ENCODE measurements around the gene CNTLN. TPM values are rescaled to one million over a fixed set of nuclear protein-coding genes. Genes with fewer than 3 reads are reported as not detected.
"Not testable (repeated sequence)": the region's sequence is repeated elsewhere in the genome, so short reads cannot be mapped to it uniquely, and the experiment has no call there.

The CNTLN gene
- total and polyA plus RNA-seq, 8 donors: 0.58 to 28.5 (median 3.3) TPM

GRCh38 chr9:17425384-17425783 is 290.5 kb downstream of the CNTLN start:
- TF ChIP-seq POLR2AphosphoS5 (IDR thresholded peaks at IDR 0.05): no peak
- TF ChIP-seq POLR2A (IDR thresholded peaks at IDR 0.05): no peak
- no peak for TF ChIP-seq EP300 (IDR thresholded peaks at IDR 0.05)
- TF ChIP-seq, protein P1, sequence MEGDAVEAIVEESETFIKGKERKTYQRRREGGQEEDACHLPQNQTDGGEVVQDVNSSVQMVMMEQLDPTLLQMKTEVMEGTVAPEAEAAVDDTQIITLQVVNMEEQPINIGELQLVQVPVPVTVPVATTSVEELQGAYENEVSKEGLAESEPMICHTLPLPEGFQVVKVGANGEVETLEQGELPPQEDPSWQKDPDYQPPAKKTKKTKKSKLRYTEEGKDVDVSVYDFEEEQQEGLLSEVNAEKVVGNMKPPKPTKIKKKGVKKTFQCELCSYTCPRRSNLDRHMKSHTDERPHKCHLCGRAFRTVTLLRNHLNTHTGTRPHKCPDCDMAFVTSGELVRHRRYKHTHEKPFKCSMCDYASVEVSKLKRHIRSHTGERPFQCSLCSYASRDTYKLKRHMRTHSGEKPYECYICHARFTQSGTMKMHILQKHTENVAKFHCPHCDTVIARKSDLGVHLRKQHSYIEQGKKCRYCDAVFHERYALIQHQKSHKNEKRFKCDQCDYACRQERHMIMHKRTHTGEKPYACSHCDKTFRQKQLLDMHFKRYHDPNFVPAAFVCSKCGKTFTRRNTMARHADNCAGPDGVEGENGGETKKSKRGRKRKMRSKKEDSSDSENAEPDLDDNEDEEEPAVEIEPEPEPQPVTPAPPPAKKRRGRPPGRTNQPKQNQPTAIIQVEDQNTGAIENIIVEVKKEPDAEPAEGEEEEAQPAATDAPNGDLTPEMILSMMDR (IDR thresholded peaks at IDR 0.05): no peak
- H3K27ac ChIP-seq: no peak overlapping the region
- H3K9me3 ChIP-seq: no peaks in the 10 kb centered on the region
- no peaks in the 10 kb centered on the region for H3K36me3 ChIP-seq
- 78 to 96% (median 92%) methylated on average over 2 of the region's 2 CpGs for WGBS, 5 donors
- DNase-seq: no peak
- intact Hi-C loops (cut with DNase I; ENCODE audit: low total_unique reads): no loop called here
- no peaks in the 10 kb centered on the region for H3K27me3 ChIP-seq
- H3K4me3 ChIP-seq: no peak overlapping the region
- no peaks in the 10 kb centered on the region for H3K4me1 ChIP-seq

DNA sequence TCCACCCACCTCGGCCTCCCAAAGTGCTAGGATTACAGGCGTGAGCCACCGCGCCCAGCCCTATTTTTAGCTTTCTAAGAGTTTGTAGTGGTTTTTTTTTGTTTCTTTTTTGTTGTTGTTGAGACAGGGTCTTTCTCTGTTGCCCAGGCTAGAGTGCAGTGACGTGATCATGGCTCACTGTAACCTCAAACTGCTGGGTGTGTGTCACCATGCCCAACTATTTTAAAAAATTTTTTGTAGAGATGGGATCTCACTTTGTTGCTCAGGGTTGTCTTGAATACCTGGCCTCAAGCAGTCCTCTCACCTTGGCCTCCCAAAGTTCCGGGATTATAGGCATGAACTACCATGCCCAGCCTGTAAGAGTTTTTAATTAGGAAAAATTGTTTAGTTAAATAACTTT is 298.7 kb downstream of the CNTLN start:
- Histone ChIP-seq H3K27ac (no peak overlapping the region), H3K9me3 (peaks cover 0 to 12% (median 3%) of the 10 kb centered on the region in 4 donors), H3K4me1 (no peaks in the 10 kb centered on the region), H3K36me3 (peaks cover 0 to 7% (median 0%) of the 10 kb centered on the region in 4 donors), H3K4me3 (no peak overlapping the region), H3K27me3 (no peaks in the 10 kb centered on the region)
- intact Hi-C loops (cut with DNase I; ENCODE audit: low total_unique reads): no loop called here
- no peak for DNase-seq
- 94 to 96% (median 95%) methylated on average over 6 of the region's 6 CpGs for WGBS, 5 donors
- TF ChIP-seq POLR2A (IDR thresholded peaks at IDR 0.05) (no peak), POLR2AphosphoS5 (IDR thresholded peaks at IDR 0.05) (no peak), EP300 (IDR thresholded peaks at IDR 0.05) (no peak)
- TF ChIP-seq, protein P1 (IDR thresholded peaks at IDR 0.05): no peak

DNA sequence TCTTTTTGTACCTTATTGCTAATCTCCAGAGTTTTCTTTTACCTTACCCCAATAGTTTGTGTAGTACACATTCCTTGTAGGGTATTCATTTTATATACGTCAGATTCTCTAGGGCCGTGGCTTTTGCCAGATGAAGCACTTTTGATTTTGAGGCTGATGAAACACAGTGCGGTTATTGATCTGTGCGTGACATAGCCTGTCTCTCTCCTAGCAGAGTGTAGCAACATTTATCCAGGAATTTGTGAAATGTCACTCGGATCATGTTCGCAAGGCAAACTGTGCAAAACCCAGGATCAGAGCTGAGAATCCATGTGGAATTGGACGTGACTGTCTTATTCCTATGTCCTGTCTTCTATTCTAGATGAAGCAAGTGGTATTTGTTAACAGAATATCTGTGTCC is 302.0 kb downstream of the CNTLN start:
- Histone ChIP-seq H3K4me3 (no peak overlapping the region), H3K27ac (no peak overlapping the region), H3K27me3 (no peaks in the 10 kb centered on the region), H3K36me3 (peaks cover 0 to 7% (median 0%) of the 10 kb centered on the region in 4 donors), H3K4me1 (no peaks in the 10 kb centered on the region), H3K9me3 (peaks cover 0 to 30% (median 10%) of the 10 kb centered on the region in 4 donors)
- intact Hi-C loops (cut with DNase I; ENCODE audit: low total_unique reads): no loop called here
- no peak for DNase-seq
- 89 to 98% (median 94%) methylated on average over 7 of the region's 7 CpGs for WGBS, 5 donors
- no peak for TF ChIP-seq EP300 (IDR thresholded peaks at IDR 0.05)
- no peak for TF ChIP-seq POLR2AphosphoS5 (IDR thresholded peaks at IDR 0.05)
- TF ChIP-seq, protein P1 (IDR thresholded peaks at IDR 0.05): no peak
- TF ChIP-seq POLR2A (IDR thresholded peaks at IDR 0.05): no peak

DNA sequence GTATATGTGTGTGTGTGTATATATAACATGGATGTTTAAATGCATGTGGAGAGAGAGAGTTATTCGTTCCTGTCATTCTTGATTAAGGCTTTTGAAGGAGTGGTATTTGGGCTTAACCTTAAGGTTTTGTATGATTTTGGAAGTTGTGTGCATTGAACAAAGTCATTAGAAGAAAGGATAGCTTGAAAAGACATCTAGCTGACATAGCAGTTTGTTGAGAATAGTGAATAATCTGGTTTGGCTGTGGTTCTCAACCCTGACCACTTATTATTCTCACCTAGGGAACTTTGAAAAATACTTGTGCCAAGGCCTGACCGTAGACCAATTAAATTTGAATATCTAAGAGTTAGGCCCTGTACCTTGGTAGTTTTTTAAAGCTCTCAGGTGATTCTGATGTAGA is 303.0 kb downstream of the CNTLN start:
- TF ChIP-seq, protein P1 (IDR thresholded peaks at IDR 0.05): no peak
- TF ChIP-seq POLR2A (IDR thresholded peaks at IDR 0.05) (no peak), EP300 (IDR thresholded peaks at IDR 0.05) (no peak), POLR2AphosphoS5 (IDR thresholded peaks at IDR 0.05) (no peak)
- no peak overlapping the region for H3K4me3 ChIP-seq
- no peak for DNase-seq
- no peak overlapping the region for H3K27ac ChIP-seq
- 94 to 96% (median 95%) methylated on average over 2 of the region's 2 CpGs for WGBS, 5 donors
- intact Hi-C loops (cut with DNase I; ENCODE audit: low total_unique reads): no loop called here
- H3K27me3 ChIP-seq: no peaks in the 10 kb centered on the region
- H3K9me3 ChIP-seq: peaks cover 0 to 30% (median 10%) of the 10 kb centered on the region in 4 donors
- H3K36me3 ChIP-seq: peaks cover 0 to 7% (median 0%) of the 10 kb centered on the region in 4 donors
- no peaks in the 10 kb centered on the region for H3K4me1 ChIP-seq

- H3K27me3 ChIP-seq; intact Hi-C loops (cut with DNase I; ENCODE audit: low total_unique reads); DNase-seq; H3K4me1 ChIP-seq; H3K4me3 ChIP-seq; H3K36me3 ChIP-seq; H3K27ac ChIP-seq: not testable (repeated sequence)
- WGBS, 5 donors: 25 to 69% (median 41%) methylated on average over 3 of the region's 3 CpGs
- peaks cover 0 to 16% (median 5%) of the 10 kb centered on the region in 4 donors for H3K9me3 ChIP-seq
Measured at GRCh38 chr9:17445126-17445525, 310.3 kb downstream of the CNTLN start.
